HUES6 (cell line): ENCODE measurements around the gene MTCL1.
A peak's percentile ranks its signal among the peaks of the same experiment; 100 is the strongest.

Source experiments
- H3K27ac ChIP-seq: 2 replicates; pipeline ENCODE4 v1.7.0; 2013; ENCODE audit warnings: low read depth, mild to moderate bottlenecking, low read length, inconsistent platforms
- H3K27me3 ChIP-seq: 2 replicates; pipeline ENCODE4 v1.6.1; 2013; ENCODE audit warnings: low read length; ENCODE audit not compliant: control insufficient read depth, insufficient read depth
- H3K36me3 ChIP-seq: 2 replicates; pipeline ENCODE4 v1.6.1; 2013; ENCODE audit warnings: low read length; ENCODE audit not compliant: control insufficient read depth, insufficient read depth
- H3K4me1 ChIP-seq: 2 replicates; pipeline ENCODE4 v1.6.1; 2013; ENCODE audit warnings: low read length; ENCODE audit not compliant: control insufficient read depth, insufficient read depth
- H3K4me3 ChIP-seq: 2 replicates; pipeline ENCODE4 v1.5.1; 2013; ENCODE audit warnings: low read depth, low read length
- H3K9ac ChIP-seq: one replicate; pipeline ENCODE4 v1.6.1; 2013; ENCODE audit warnings: mild to moderate bottlenecking, low read length
- H3K9me3 ChIP-seq: 2 replicates; pipeline ENCODE4 v1.6.1; 2013; ENCODE audit warnings: low read depth, low read length; ENCODE audit not compliant: control insufficient read depth, insufficient read depth

The MTCL1 gene

GRCh38 chr18:8795586-8796325, 90.4 kb downstream of the MTCL1 start:
- peaks cover 41% of the 10 kb centered on the region for H3K36me3 ChIP-seq
- no peaks in the 10 kb centered on the region for H3K9me3 ChIP-seq
- peak overlapping the region; percentile 25; the same call in 1 of the 2 replicates for H3K27ac ChIP-seq
- no peak overlapping the region for H3K9ac ChIP-seq
- H3K4me1 ChIP-seq: peaks cover 60% of the 10 kb centered on the region
- H3K4me3 ChIP-seq: no peak overlapping the region
- H3K27me3 ChIP-seq: no peaks in the 10 kb centered on the region

- H3K9ac ChIP-seq: no peak overlapping the region
- H3K4me1 ChIP-seq: peaks cover 67% of the 10 kb centered on the region
- H3K36me3 ChIP-seq: peaks cover 41% of the 10 kb centered on the region
- no peaks in the 10 kb centered on the region for H3K9me3 ChIP-seq
- H3K4me3 ChIP-seq: no peak overlapping the region
- no peak overlapping the region for H3K27ac ChIP-seq
- H3K27me3 ChIP-seq: no peaks in the 10 kb centered on the region
These were observed 91.8 kb downstream of the MTCL1 start for GRCh38 chr18:8797206-8797605.

GRCh38 chr18:8799001-8799400, 93.6 kb downstream of the MTCL1 start:
- peaks cover 35% of the 10 kb centered on the region for H3K36me3 ChIP-seq
- no peak overlapping the region for H3K9ac ChIP-seq
- H3K27ac ChIP-seq: no peak overlapping the region; the same call in 1 of the 2 replicates
- H3K4me1 ChIP-seq: peaks cover 54% of the 10 kb centered on the region
- H3K4me3 ChIP-seq: no peak overlapping the region
- H3K27me3 ChIP-seq: no peaks in the 10 kb centered on the region
- H3K9me3 ChIP-seq: no peaks in the 10 kb centered on the region

GRCh38 chr18:8799596-8800441, 94.5 kb downstream of the MTCL1 start:
- Histone ChIP-seq H3K27me3 (no peaks in the 10 kb centered on the region), H3K4me3 (no peak overlapping the region), H3K4me1 (peaks cover 46% of the 10 kb centered on the region), H3K27ac (peak overlapping the region; percentile 67), H3K9ac (peak overlapping the region; percentile 22), H3K36me3 (peaks cover 35% of the 10 kb centered on the region), H3K9me3 (no peaks in the 10 kb centered on the region)

DNA sequence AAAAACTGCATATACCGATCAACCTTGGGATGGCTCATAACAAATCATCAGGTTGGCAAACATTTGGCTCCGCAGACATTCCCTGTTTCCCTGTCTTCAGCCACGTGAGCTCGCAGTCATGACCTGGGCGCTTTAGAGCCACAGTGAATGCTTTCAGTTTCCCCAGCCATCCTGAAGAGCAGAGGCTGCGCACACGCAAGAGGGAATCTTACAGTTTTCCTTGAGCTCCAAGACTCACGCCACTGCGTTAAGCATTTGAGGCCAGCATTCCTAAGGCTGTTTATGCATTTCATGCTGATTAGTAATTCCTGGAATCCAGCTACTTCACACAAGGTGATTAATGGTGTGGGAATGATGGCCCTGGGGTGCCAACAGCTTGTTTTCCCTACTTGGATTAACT, 95.1 kb downstream of the MTCL1 start:
- Histone ChIP-seq H3K27me3 (no peaks in the 10 kb centered on the region), H3K27ac (peak overlapping the region; percentile 67)

DNA sequence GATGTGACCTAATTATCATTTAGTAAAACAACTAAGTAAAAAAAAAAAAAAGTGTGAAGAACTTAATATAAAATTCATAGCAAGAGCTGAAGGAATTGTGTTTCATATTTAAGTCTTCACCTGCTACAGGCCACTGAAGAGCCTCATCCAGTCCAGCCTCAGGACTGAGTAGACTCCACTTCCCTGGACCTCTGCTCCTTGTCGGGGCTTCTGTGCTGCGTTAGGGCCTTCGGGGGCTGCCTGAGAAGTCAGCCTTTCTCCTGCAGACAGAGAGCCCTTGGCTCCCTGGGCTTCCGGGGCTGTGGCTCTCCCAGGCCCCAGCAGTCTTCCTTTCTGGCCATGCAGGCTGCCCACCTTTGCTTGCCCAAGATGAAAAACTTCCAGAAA, 95.5 kb downstream of the MTCL1 start:
- Histone ChIP-seq H3K4me1 (peaks cover 36% of the 10 kb centered on the region), H3K27ac (peak overlapping the region; percentile 67; the same call in 1 of the 2 replicates), H3K9ac (peak overlapping the region; percentile 8), H3K4me3 (no peak overlapping the region), H3K27me3 (no peaks in the 10 kb centered on the region), H3K36me3 (peaks cover 35% of the 10 kb centered on the region), H3K9me3 (no peaks in the 10 kb centered on the region)

More for the DNA sequence above, 95.1 kb downstream of the MTCL1 start:
- H3K36me3 ChIP-seq: peaks cover 35% of the 10 kb centered on the region
- H3K4me3 ChIP-seq: no peak overlapping the region
- peaks cover 40% of the 10 kb centered on the region for H3K4me1 ChIP-seq
- H3K9me3 ChIP-seq: no peaks in the 10 kb centered on the region
- H3K9ac ChIP-seq: peak overlapping the region; percentile 22

DNA sequence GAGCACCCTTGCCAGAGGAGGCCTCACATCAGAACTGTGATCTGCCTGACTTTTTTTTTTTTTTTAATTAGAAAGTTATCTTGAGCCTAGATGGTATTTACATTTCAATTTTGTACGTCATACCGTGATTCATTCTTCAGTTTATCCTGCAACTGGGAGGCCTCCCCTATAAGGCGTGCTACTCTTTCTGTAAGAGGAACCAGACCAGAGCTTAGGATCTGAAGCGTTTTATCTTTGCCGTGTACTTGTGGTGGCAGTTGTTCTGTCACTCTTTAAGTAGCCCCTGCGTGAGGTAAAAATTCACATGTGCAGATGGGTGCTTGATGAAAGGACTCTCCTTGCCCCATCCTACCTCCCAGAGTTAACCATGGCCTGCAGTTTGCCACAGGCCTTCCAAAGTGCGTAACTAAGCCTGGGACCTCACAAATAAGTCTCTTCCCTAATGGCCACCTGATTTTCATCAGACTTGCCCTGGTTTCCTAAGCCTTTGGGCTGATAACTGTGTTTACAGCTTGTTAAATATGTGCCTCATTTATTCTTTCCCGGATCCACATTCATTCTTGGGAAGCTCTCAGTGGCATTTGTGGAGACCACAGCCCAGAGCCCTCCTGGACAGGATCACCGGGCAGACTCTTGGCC, 96.0 kb downstream of the MTCL1 start:
- Histone ChIP-seq H3K4me1 (peaks cover 32% of the 10 kb centered on the region), H3K27ac (peak overlapping the region; percentile 67; the same call in 1 of the 2 replicates), H3K36me3 (peaks cover 36% of the 10 kb centered on the region), H3K9me3 (no peaks in the 10 kb centered on the region), H3K27me3 (no peaks in the 10 kb centered on the region), H3K4me3 (no peak overlapping the region), H3K9ac (peak overlapping the region; percentile 8)

DNA sequence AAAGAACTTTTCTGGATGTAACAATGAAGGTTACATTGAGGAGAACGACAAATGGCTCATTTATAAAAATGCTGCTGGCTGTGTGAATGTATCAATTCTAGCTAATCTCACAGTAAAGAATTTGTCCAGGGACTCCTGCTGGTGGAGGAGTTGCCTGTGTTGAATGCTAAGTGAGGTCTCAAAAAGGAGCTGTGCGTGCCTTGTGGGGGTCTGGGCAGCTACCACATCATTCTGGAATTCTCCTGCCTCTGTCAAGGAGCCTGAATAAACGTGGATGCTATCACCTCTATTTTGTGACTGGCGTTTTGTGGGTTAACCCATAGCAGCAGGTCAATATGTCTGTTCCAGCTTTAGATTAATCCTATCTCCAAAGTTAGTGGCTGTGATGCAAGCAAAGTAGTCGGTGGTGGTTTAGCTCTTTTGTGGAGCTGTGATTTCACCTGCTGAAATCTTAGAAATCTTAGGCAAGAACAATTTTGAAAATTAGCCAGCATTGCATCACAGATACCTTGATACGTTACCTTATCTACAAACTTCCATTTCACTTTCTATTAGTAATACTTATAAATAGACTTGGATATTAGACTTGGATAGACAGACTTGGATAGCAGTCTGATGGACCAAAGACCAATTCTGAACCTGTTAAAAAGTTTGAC, 96.8 kb downstream of the MTCL1 start:
- Histone ChIP-seq H3K4me3 (no peak overlapping the region), H3K36me3 (peaks cover 35% of the 10 kb centered on the region), H3K9ac (no peak overlapping the region), H3K4me1 (peaks cover 32% of the 10 kb centered on the region), H3K27me3 (no peaks in the 10 kb centered on the region), H3K27ac (0 out of 2 replicates have a peak overlapping the region, but pooled peaks have one; percentile 67), H3K9me3 (no peaks in the 10 kb centered on the region)

DNA sequence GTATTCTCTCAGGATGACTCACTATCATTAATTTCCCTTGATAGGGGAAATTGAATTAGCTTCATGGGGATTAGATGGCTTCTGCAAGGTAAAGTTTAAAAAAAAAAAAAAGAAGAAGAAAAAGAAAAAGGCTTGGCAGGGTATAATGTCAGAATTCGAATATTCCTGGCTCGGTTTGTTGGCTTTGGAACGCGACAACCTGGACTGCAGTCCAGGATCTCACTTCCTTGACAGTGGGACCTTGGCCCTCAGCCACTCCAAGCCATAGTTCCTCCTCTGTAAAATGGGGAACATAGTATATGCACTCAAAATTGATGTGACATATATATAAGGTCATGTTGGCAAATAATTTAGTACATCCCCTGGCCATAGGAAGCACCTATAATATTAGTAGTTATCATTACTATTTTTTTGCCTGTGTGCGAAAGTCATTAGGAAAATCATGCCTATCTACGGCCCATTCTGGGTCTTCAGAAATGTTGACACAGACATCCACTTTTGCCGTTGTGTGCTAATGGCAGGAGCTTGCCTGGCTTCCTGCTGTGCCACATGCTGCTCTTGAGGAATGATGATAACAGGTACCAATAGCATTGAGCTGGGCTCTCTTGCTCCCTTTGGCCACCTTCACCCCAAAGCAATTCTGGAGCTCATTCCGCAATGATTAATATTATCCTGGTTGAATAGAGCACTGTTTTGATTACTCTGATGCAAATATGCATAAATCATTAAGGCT, 97.9 kb downstream of the MTCL1 start:
- no peak overlapping the region for H3K27ac ChIP-seq

GRCh38 chr18:8803957-8804356, 98.6 kb downstream of the MTCL1 start:
- peaks cover 32% of the 10 kb centered on the region for H3K4me1 ChIP-seq
- H3K36me3 ChIP-seq: peaks cover 39% of the 10 kb centered on the region
- no peak overlapping the region for H3K27ac ChIP-seq

More for the DNA sequence above, 97.9 kb downstream of the MTCL1 start:
- peaks cover 32% of the 10 kb centered on the region for H3K4me1 ChIP-seq
- H3K27me3 ChIP-seq: no peaks in the 10 kb centered on the region
- peaks cover 38% of the 10 kb centered on the region for H3K36me3 ChIP-seq
- no peak overlapping the region for H3K9ac ChIP-seq
- H3K4me3 ChIP-seq: no peak overlapping the region
- no peaks in the 10 kb centered on the region for H3K9me3 ChIP-seq

More at GRCh38 chr18:8803957-8804356, 98.6 kb downstream of the MTCL1 start:
- no peak overlapping the region for H3K9ac ChIP-seq
- no peaks in the 10 kb centered on the region for H3K27me3 ChIP-seq
- no peak overlapping the region for H3K4me3 ChIP-seq
- no peaks in the 10 kb centered on the region for H3K9me3 ChIP-seq
